ENCODE measurements around the gene SETD1B. TPM values are rescaled to one million over a fixed set of nuclear protein-coding genes. Genes with fewer than 3 reads are reported as not detected.

SETD1B gene
- total RNA-seq, 3 donors from 2014 or later, result 4.2 to 7.9 (median 6.1) TPM

GRCh38 chr12:121822393-121823100 lies 18.7 kb downstream of the SETD1B start:
- Histone ChIP-seq H3K27ac (no peak overlapping the region), H3K9me3 (no peaks in the 10 kb centered on the region), H3K36me3 (peaks cover 13% of the 10 kb centered on the region), H3K27me3 (no peaks in the 10 kb centered on the region), H3K4me3 (no peak overlapping the region), H3K4me1 (no peaks in the 10 kb centered on the region)
- TF ChIP-seq POLR2A (IDR thresholded peaks at IDR 0.05) (no peak), CTCF (IDR thresholded peaks at IDR 0.05) (no peak), POLR2AphosphoS5 (IDR thresholded peaks at IDR 0.05) (no peak)
- intact Hi-C loops (cut with DNase I; ENCODE audit: low total_unique reads), result loop anchor here (10.0 kb wide), 1 partner anchor 312 kb away; no protein-coding TSS in a partner anchor
- DNase-seq (ENCODE audit: low spot score in 2 of 2), result no peak

GRCh38 chr12:121823101-121823726 lies 19.4 kb downstream of the SETD1B start:
- DNase-seq (ENCODE audit: low spot score in 2 of 2), result no peak
- H3K27ac ChIP-seq, result no peak overlapping the region
- H3K9me3 ChIP-seq, result no peaks in the 10 kb centered on the region
- intact Hi-C loops (cut with DNase I; ENCODE audit: low total_unique reads), result loop anchor here (10.0 kb wide), 1 partner anchor 312 kb away; no protein-coding TSS in a partner anchor
- TF ChIP-seq POLR2AphosphoS5 (IDR thresholded peaks at IDR 0.05) (no peak), POLR2A (IDR thresholded peaks at IDR 0.05) (no peak), CTCF (IDR thresholded peaks at IDR 0.05) (no peak)
- H3K4me1 ChIP-seq, result no peaks in the 10 kb centered on the region
- H3K4me3 ChIP-seq, result no peak overlapping the region
- no peaks in the 10 kb centered on the region for H3K27me3 ChIP-seq
- H3K36me3 ChIP-seq, result peaks cover 14% of the 10 kb centered on the region

- Histone ChIP-seq H3K4me1 (no peaks in the 10 kb centered on the region), H3K27me3 (no peaks in the 10 kb centered on the region), H3K4me3 (no peak overlapping the region), H3K9me3 (no peaks in the 10 kb centered on the region), H3K27ac (no peak overlapping the region), H3K36me3 (peaks cover 14% of the 10 kb centered on the region)
- intact Hi-C loops (cut with DNase I; ENCODE audit: low total_unique reads), result loop anchor here (10.0 kb wide), 1 partner anchor 311 kb away; no protein-coding TSS in a partner anchor
- no peak for TF ChIP-seq CTCF (IDR thresholded peaks at IDR 0.05)
- no peak for TF ChIP-seq POLR2A (IDR thresholded peaks at IDR 0.05)
- TF ChIP-seq POLR2AphosphoS5 (IDR thresholded peaks at IDR 0.05), result no peak
- DNase-seq (ENCODE audit: low spot score in 2 of 2), result no peak
These were observed 19.9 kb downstream of the SETD1B start for GRCh38 chr12:121823727-121824115.

GRCh38 chr12:121825041-121825523 lies 21.3 kb downstream of the SETD1B start:
- DNase-seq (ENCODE audit: low spot score in 2 of 2), result no peak
- Histone ChIP-seq H3K9me3 (no peaks in the 10 kb centered on the region), H3K27me3 (no peaks in the 10 kb centered on the region), H3K4me3 (no peak overlapping the region), H3K36me3 (peaks cover 16% of the 10 kb centered on the region), H3K4me1 (no peaks in the 10 kb centered on the region), H3K27ac (no peak overlapping the region)
- TF ChIP-seq POLR2A (IDR thresholded peaks at IDR 0.05) (no peak), CTCF (IDR thresholded peaks at IDR 0.05) (no peak), POLR2AphosphoS5 (IDR thresholded peaks at IDR 0.05) (no peak)
- intact Hi-C loops (cut with DNase I; ENCODE audit: low total_unique reads), result loop anchor here (10.0 kb wide), 1 partner anchor 310 kb away; no protein-coding TSS in a partner anchor
